Endodermal cell (in vitro differentiated cells): ENCODE measurements around the gene SMIM38. TPM values are rescaled to one million over a fixed set of nuclear protein-coding genes. Genes with fewer than 3 reads are reported as not detected.

Experiments used
- DNase-seq: peaks from one replicate; pipeline ENCODE4 v3.0.0-alpha.2; 2017
- H3K27ac ChIP-seq: 2 replicates; pipeline ENCODE4 v1.5.1; 2013; ENCODE audit warnings: mild to moderate bottlenecking, low read depth, low read length, moderate library complexity
- H3K27me3 ChIP-seq: 2 replicates; pipeline ENCODE4 v1.6.1; 2013; ENCODE audit warnings: mild to moderate bottlenecking, low read length, moderate library complexity; ENCODE audit not compliant: insufficient read depth, control insufficient read depth, poor library complexity, severe bottlenecking
- H3K36me3 ChIP-seq: 2 replicates; pipeline ENCODE4 v1.7.0; 2013; ENCODE audit warnings: mild to moderate bottlenecking, low read length, moderate library complexity; ENCODE audit not compliant: control insufficient read depth, insufficient read depth
- H3K4me1 ChIP-seq: one replicate; pipeline ENCODE4 v1.7.0; 2013; ENCODE audit warnings: low read length; ENCODE audit not compliant: control insufficient read depth, insufficient read depth
- H3K4me3 ChIP-seq: 2 replicates; pipeline ENCODE4 v1.5.1; 2013; ENCODE audit warnings: mild to moderate bottlenecking, low read length, moderate library complexity
- H3K9ac ChIP-seq: 2 replicates; pipeline ENCODE4 v1.6.1; 2013; ENCODE audit warnings: mild to moderate bottlenecking, low read length, moderate library complexity; ENCODE audit not compliant: poor library complexity, severe bottlenecking; ENCODE audit errors: extremely low read depth
- H3K9me3 ChIP-seq: 2 replicates; pipeline ENCODE4 v1.6.1; 2013; ENCODE audit warnings: mild to moderate bottlenecking, low read length, moderate library complexity; ENCODE audit not compliant: control insufficient read depth
- H3K27ac Mint-ChIP-seq: 2 replicates; pipeline ENCODE4 v1.8.0; 2020; ENCODE audit warnings: mixed read lengths
- H3K27me3 Mint-ChIP-seq: 2 replicates; pipeline ENCODE4 v1.8.0; 2021; ENCODE audit warnings: mild to moderate bottlenecking, mixed read lengths; ENCODE audit not compliant: insufficient read depth
- H3K36me3 Mint-ChIP-seq: 2 replicates; pipeline ENCODE4 v1.8.0; 2020; ENCODE audit warnings: low read depth, mixed read lengths
- H3K4me1 Mint-ChIP-seq: 2 replicates; pipeline ENCODE4 v1.8.0; 2020; ENCODE audit warnings: mixed read lengths
- H3K4me3 Mint-ChIP-seq: 2 replicates; pipeline ENCODE4 v1.8.0; 2020; ENCODE audit warnings: mild to moderate bottlenecking, moderate library complexity, mixed read lengths
- H3K9me3 Mint-ChIP-seq: 2 replicates; pipeline ENCODE4 v1.8.0; 2020; ENCODE audit warnings: mild to moderate bottlenecking, mixed read lengths
- WGBS, 2 experiments: methylation state at CpG; one replicate each; pipeline versions ENCODE4 v1.1.5 to v1.1.7; 2013; ENCODE audit warnings: missing lambda C conversion rate in 2 of 2, mixed read lengths in 1 of 2; ENCODE audit not compliant: insufficient coverage in 1 of 2, insufficient read length in 1 of 2; 5-methylcytosine and 5-hydroxymethylcytosine counted together
- total RNA-seq, 2 donors: library from RNA; stranded (reverse); fragmentation: NEBNext Ultra II Directional in 1 of 2; extraction: Animal tissue kit (Norgen Biotek cat#: 25700) in 1 of 2; gene quantifications; 2 replicates in 1 of 2; 3 replicates in 1 of 2; pipeline ENCODE4 v1.2.1, GENCODE V29; 2021
- TF ChIP-seq, protein P1 (sequence below): fragments of 200-600 bp; sonication (generic); conservative IDR thresholded peaks from 2 replicates; pipeline ENCODE4 v1.5.0; 2021; ENCODE audit warnings: antibody characterized with exemption, mild to moderate bottlenecking

The SMIM38 gene
- total RNA-seq, 2 donors from 2014 or later: 0.20 to 0.64 TPM

GRCh38 chr11:69160296-69161116 lies 4.8 kb downstream of the SMIM38 start:
- TF ChIP-seq, protein P1, sequence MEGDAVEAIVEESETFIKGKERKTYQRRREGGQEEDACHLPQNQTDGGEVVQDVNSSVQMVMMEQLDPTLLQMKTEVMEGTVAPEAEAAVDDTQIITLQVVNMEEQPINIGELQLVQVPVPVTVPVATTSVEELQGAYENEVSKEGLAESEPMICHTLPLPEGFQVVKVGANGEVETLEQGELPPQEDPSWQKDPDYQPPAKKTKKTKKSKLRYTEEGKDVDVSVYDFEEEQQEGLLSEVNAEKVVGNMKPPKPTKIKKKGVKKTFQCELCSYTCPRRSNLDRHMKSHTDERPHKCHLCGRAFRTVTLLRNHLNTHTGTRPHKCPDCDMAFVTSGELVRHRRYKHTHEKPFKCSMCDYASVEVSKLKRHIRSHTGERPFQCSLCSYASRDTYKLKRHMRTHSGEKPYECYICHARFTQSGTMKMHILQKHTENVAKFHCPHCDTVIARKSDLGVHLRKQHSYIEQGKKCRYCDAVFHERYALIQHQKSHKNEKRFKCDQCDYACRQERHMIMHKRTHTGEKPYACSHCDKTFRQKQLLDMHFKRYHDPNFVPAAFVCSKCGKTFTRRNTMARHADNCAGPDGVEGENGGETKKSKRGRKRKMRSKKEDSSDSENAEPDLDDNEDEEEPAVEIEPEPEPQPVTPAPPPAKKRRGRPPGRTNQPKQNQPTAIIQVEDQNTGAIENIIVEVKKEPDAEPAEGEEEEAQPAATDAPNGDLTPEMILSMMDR: no peak
- Histone ChIP-seq H3K27ac (no peak overlapping the region), H3K36me3 (no peaks in the 10 kb centered on the region), H3K4me1 (no peaks in the 10 kb centered on the region), H3K9ac (no peak overlapping the region), H3K27me3 (no peaks in the 10 kb centered on the region), H3K4me3 (no peak overlapping the region), H3K9me3 (peaks cover 9% of the 10 kb centered on the region)
- H3K9me3 Mint-ChIP-seq: peaks cover 5% of the 10 kb centered on the region
- no peak for DNase-seq
- no peaks in the 10 kb centered on the region for H3K36me3 Mint-ChIP-seq
- no peak overlapping the region for H3K27ac Mint-ChIP-seq
- H3K4me3 Mint-ChIP-seq: no peak overlapping the region
- no peaks in the 10 kb centered on the region for H3K27me3 Mint-ChIP-seq
- no peaks in the 10 kb centered on the region for H3K4me1 Mint-ChIP-seq
- WGBS, 2 experiments: 93 to 96% methylated on average over 12 to 15 of the region's 15 CpGs

DNA sequence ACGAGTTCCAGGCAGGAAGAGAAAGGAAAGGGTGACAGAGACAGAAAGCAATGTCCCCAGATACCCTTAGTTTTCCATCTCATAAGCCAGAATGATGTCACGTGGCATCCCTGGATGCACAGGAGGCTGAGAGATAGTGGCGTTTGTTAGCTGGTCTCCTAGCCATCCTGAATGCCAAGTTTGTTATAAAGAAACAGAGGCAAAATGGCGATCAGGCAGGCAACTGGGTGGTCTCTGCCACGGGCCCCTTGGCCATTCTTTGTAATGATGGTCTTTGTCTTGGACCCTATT lies 5.3 kb downstream of the SMIM38 start:
- Histone ChIP-seq H3K9ac (no peak overlapping the region), H3K36me3 (no peaks in the 10 kb centered on the region), H3K27ac (no peak overlapping the region), H3K4me1 (no peaks in the 10 kb centered on the region), H3K4me3 (no peak overlapping the region), H3K9me3 (peaks cover 9% of the 10 kb centered on the region), H3K27me3 (no peaks in the 10 kb centered on the region)
- Mint-ChIP-seq H3K4me1 (no peaks in the 10 kb centered on the region), H3K9me3 (peaks cover 5% of the 10 kb centered on the region), H3K4me3 (no peak overlapping the region), H3K27me3 (no peaks in the 10 kb centered on the region), H3K36me3 (no peaks in the 10 kb centered on the region), H3K27ac (no peak overlapping the region)
- WGBS, 2 experiments: 84 to 87% methylated on average over 3 to 5 of the region's 5 CpGs
- DNase-seq: no peak
- TF ChIP-seq, protein P1: no peak

DNA sequence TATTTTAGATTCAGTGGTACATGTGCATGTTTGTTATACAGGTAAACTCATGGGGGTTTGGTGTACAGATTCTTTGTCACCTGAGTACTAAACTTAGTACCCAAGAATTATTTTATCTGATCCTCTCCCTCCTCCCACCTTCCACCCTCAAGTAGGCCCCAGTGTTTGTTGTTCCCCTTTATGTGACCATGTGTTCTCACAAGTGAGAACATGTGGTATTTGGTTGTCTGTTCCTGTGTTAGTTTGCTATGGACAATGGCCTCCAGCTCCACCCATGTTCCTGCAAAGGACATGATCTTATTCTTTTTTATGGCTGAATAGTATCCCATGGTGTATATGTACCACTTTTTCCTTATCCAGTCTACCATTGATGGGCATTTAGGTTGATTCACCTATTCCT lies 6.8 kb downstream of the SMIM38 start:
- Histone ChIP-seq H3K27me3 (no peaks in the 10 kb centered on the region), H3K36me3 (no peaks in the 10 kb centered on the region)

More for the DNA sequence above, 6.8 kb downstream of the SMIM38 start:
- Mint-ChIP-seq H3K27ac (no peak overlapping the region), H3K27me3 (no peaks in the 10 kb centered on the region), H3K4me3 (no peak overlapping the region), H3K36me3 (no peaks in the 10 kb centered on the region), H3K9me3 (peaks cover 5% of the 10 kb centered on the region), H3K4me1 (no peaks in the 10 kb centered on the region)
- no peak overlapping the region for H3K27ac ChIP-seq
- peaks cover 9% of the 10 kb centered on the region for H3K9me3 ChIP-seq
- H3K4me1 ChIP-seq: no peaks in the 10 kb centered on the region
- TF ChIP-seq, protein P1: no peak
- no peak for DNase-seq
- H3K9ac ChIP-seq: no peak overlapping the region
- H3K4me3 ChIP-seq: no peak overlapping the region
